Measurements from ENCODE around the gene CAMKK2. TPM values are rescaled to one million over a fixed set of nuclear protein-coding genes. Genes with fewer than 3 reads are reported as not detected.
"Not testable (repeated sequence)": the region's sequence is repeated elsewhere in the genome, so short reads cannot be mapped to it uniquely, and the experiment has no call there.

Gene CAMKK2
- total RNA-seq (2014; rRNA removed; shearing (Covaris generic)): 13.1 and 14.1 TPM in 2 replicates
- polyA plus RNA-seq (2014; cell fraction: nucleus; rRNA removed): 25.9 and 39.4 TPM in 2 replicates

GRCh38 chr12:121296618-121297434, at the start of gene CAMKK2:
Gene CAMKK2, minus strand, starts transcription at chr12:121296709. Its CDS starts 22,183 bp downstream, at chr12:121274526.
- DNase-seq (ENCODE audit: extremely low read depth, low read depth): peak; percentile 80

- DNase-seq (ENCODE audit: extremely low read depth, low read depth): no peak
These were observed 48.8 kb upstream of the CAMKK2 start for GRCh38 chr12:121345151-121345815.

DNA sequence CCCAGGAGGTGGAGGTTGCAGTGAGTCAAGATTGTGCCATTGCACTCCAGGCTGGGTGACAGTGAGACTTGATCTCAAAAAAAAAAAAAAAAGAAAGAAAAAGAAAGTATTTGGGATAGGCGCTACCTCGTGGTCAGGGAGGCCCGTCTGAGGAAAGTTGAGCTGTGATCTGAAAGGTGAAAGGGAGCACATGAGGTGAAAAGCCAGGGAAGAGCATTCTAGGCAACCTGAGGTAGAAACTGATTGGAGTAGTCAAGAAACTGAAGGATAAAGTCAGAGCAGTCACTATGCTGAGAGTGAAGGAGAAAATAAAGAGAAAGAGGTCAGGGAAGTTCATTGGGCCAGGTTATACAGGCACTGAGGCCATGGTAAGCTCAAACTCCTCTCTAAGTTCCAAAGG, 48.0 kb upstream of the CAMKK2 start:
- no peak for DNase-seq (ENCODE audit: extremely low read depth, low read depth)

GRCh38 chr12:121337416-121337815, 40.9 kb upstream of the CAMKK2 start:
- no peak for DNase-seq (ENCODE audit: extremely low read depth, low read depth)

DNA sequence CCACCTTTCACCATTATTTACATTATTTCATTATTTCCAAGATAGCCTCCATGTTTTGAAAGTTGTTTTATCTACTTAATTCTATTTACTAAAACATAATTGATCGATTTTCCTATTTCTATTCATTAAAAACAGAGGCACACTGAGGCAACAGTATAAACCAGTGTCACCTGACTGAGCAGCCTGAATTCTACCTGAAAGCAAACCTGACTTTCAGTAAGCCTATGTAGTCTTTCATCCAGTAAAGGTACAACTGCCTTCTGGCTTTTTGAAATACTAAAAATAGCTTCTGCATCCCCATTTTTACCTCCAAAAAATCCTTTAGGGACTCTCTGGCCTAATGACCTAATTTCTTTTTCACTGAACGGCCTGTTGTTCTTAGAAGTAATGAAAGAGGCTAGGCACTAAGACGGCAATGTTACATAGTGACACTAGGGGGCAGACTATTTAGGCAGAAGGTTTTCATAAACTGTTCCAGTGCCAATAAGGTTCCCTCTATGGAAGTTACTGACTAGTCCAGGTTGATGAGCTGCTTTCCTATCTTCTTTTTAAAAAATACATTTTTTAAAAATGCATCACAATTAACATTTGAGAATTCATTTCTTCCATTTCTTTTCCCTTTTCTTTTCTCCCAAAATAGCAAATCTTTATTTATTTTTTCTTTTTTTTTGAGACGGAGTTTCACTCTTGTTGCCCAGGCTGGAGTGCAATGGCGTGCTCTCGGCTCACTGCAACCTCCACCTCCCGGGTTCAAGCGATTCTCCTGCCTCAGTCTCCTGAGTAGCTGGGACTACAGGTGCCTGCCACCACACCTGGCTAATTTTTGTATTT, 38.2 kb upstream of the CAMKK2 start:
- peak; percentile 54 for DNase-seq (ENCODE audit: extremely low read depth, low read depth)

- no peak for DNase-seq (ENCODE audit: extremely low read depth, low read depth)
These were observed 37.2 kb upstream of the CAMKK2 start for GRCh38 chr12:121333747-121334146.

- no peak for DNase-seq (ENCODE audit: extremely low read depth, low read depth)
These were observed 34.7 kb upstream of the CAMKK2 start for GRCh38 chr12:121331248-121331647.

- no peak for DNase-seq (ENCODE audit: extremely low read depth, low read depth)
These were observed 34.2 kb upstream of the CAMKK2 start for GRCh38 chr12:121330692-121331091.

GRCh38 chr12:121330195-121330594, 33.7 kb upstream of the CAMKK2 start:
- DNase-seq (ENCODE audit: extremely low read depth, low read depth): no peak

DNA sequence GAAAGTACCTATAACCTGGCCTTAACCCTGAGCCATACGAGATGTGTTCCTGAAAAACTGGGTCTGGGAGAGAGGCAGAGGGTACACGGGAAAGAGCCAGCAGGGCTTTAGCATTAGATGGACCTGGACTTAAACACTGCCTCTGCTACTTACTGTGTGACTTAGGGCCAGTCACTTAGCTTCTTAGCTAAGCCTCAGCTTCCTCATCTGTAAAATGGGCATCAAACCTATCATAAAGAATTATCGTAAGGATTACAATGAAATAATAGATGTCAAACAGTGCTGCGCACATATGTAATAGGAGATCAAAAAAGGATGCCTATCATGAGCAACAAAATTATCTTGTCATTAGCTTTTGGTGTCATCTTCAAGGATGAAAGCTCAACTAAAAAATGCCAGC, 32.1 kb upstream of the CAMKK2 start:
- no peak for DNase-seq (ENCODE audit: extremely low read depth, low read depth)

DNA sequence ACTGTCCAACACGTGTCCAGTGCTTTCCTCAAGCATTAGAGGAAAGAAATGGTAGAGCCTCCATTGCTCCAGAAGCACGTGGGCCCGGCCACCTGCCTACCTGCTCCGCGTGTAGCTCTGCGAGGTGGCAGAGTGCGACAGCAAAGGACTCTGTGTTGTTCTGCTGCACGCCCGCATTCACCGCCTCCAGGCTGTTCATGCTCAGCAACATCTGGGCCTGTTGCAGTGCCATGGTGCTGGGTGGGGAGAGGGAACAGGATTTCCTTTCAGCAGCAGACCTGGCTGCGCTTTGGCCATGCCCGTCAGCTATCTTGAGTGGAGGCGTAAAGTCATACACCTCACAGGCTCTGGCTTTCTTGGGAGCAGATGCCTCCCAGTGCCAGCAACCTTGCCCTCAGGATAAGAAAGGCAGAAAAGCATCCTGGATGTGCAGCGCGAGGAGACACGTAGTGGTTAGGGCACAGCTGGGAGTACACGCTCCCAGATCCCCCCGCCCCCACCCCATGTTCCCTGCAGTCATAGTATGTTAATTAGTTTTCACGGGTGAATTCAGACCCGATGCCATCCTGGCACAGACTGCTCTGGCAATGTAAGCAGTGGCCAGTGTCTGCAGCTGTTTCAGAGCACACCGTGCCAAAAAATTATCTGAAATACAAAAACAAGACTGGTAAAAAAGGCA, 30.6 kb upstream of the CAMKK2 start:
- no peak for DNase-seq (ENCODE audit: extremely low read depth, low read depth)

- DNase-seq (ENCODE audit: extremely low read depth, low read depth): peak; percentile 28
These were observed 29.4 kb upstream of the CAMKK2 start for GRCh38 chr12:121325922-121326396.

- DNase-seq (ENCODE audit: extremely low read depth, low read depth): no peak
These were observed 27.4 kb upstream of the CAMKK2 start for GRCh38 chr12:121323908-121324307.

GRCh38 chr12:121318121-121318520, 21.6 kb upstream of the CAMKK2 start:
- DNase-seq (ENCODE audit: extremely low read depth, low read depth): no peak

GRCh38 chr12:121314431-121314830, 17.9 kb upstream of the CAMKK2 start:
- DNase-seq (ENCODE audit: extremely low read depth, low read depth): no peak

DNA sequence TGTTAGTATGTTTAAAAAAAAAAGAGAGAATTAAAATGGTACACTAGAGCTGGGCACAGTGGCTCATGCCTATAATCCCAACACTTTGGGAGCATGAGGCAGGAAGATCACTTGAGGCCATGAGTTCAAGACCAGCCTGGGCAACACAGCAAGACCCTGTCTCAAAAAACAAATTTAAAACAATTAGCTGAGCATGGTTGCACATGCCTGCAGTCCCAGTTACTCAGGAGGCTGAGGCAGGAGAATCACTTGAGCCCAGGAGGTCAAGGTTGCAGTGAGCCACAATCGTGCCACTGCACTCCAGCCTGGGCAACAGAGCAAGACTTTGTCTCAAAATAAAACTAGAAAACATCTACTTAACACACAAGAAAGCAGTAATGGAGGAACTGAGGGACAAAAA, 13.7 kb upstream of the CAMKK2 start:
- DNase-seq (ENCODE audit: extremely low read depth, low read depth): not testable (repeated sequence)

- not testable (repeated sequence) for DNase-seq (ENCODE audit: extremely low read depth, low read depth)
These were observed 10.9 kb upstream of the CAMKK2 start for GRCh38 chr12:121307397-121307796.

DNA sequence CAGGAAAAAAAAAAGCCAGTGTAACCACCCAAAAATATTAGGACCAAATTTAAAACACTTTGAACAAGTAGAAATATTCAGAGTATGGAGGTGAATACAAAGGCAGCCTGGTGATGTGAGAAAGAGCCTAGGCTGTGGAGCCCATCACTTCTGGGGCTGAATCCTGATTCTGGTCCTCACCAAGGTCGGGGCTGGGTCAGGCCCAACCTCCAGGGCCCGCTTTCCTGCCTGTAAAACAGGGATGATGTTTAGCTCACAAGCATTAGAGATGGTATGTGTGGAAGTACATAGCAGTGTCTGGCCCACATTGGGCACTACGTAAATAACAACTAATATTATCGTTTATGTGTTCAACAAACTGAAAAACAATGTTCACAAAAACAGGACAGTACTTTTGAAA, 7.8 kb upstream of the CAMKK2 start:
- no peak for DNase-seq (ENCODE audit: extremely low read depth, low read depth)

DNA sequence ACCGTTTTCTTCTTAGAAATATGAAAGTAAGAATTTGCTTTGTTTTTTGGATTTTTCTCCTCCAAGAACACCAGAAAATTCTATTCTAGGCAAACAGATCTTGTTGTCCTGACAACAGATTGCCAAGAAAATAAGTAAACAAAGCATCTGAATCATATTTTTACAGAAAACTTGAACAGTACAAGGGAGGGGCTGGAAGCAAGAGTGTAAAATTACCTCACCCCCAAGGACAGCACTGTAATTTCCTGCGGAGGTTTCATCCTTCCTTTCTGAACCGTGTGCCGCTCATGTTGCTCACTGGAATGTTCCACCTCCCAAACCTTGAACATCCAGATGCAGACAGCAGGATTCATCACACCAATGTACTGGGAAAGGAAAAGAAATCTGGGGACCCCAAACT, 5.4 kb upstream of the CAMKK2 start:
- DNase-seq (ENCODE audit: extremely low read depth, low read depth): no peak

GRCh38 chr12:121300083-121300819, 3.7 kb upstream of the CAMKK2 start:
- DNase-seq (ENCODE audit: extremely low read depth, low read depth): no peak
